ENCODE data around the gene GGTA1. TPM values are rescaled to one million over a fixed set of nuclear protein-coding genes. Genes with fewer than 3 reads are reported as not detected.

The GGTA1 gene
- total and polyA plus RNA-seq, 9 of the 15 experiments (the other 6 are each of a cell fraction or from before 2014, with no cell fraction given), result 0.04 to 0.15 TPM; not detected in 7

DNA sequence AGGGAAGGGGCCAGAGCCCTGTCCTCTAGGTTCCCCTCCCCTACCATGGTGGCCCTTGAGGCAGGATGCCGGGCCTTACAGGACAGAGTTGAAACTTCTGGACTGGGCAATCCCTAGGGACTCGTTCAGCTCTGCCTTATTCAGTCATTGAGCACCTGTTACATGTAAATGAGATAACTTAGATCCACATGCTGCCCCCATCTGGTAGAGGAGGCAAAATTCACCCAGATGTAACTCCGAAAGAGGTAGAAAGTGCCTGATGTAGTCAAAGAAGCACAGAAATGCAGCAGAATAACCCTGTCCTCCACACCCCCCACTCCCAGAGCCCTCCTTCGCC lies 1.5 kb downstream of the GGTA1 start:
- Histone ChIP-seq H3K27ac (ENCODE audit: extremely low read depth, low read depth, low read length) (no peak overlapping the region), H3K36me3 (ENCODE audit: control insufficient read depth, insufficient read depth, low read length) (no peaks in the 10 kb centered on the region), H3K4me3 (no peak overlapping the region), H3K9me3 (replicated peaks; ENCODE audit: control insufficient read depth, insufficient read depth, low read depth, low read length) (peaks cover 5% of the 10 kb centered on the region), H3K9me1 (ENCODE audit: control insufficient read depth, insufficient read depth, low read length) (no peaks in the 10 kb centered on the region), H3K4me1 (replicated peaks in 1 of 2; ENCODE audit: control insufficient read depth in 2 of 2, insufficient read depth in 2 of 2, low read length in 2 of 2) (peaks cover 0 to 15% of the 10 kb centered on the region in 2 experiments; a peak in 2 of 5 replicates), H3K4me2 (ENCODE audit: insufficient read depth, low read length) (no peak overlapping the region), H3K27me3 (ENCODE audit: control insufficient read depth in 2 of 2, insufficient read depth in 2 of 2, low read length in 2 of 2) (peaks cover 19 to 44% of the 10 kb centered on the region in 2 experiments; a peak in 4 of 5 replicates), H3K79me2 (ENCODE audit: control insufficient read depth, insufficient read depth, low read length) (no peaks in the 10 kb centered on the region), H3K9ac (ENCODE audit: insufficient read depth in 1 of 2, low read depth in 2 of 2, low read length in 2 of 2) (no peak overlapping the region), H2AFZ (ENCODE audit: low read depth, low read length) (no peak overlapping the region), H4K20me1 (replicated peaks; ENCODE audit: control insufficient read depth, insufficient read depth, low read length) (no peaks in the 10 kb centered on the region)
- BruUV-seq (replicated peaks), result no TSS peak
- intact Hi-C loops (cut with micrococcal nuclease), result no loop called here
- ChIA-PET POLR2A (interaction anchor here (0.7 to 0.9 kb wide), 2 partner anchors 37 to 76 kb away, joined by 3 to 4 read pairs; no protein-coding TSS in a partner anchor), CTCF (ENCODE audit: low intra/inter-chr PET ratio) (interaction anchor here (0.6 to 1.0 kb wide), 4 partner anchors 35 to 178 kb away, joined by 3 to 4 read pairs (median 4); no protein-coding TSS in a partner anchor)
- in situ Hi-C loops (cut with MboI), result no loop called here
- ATAC-seq (peak; percentile 93), FAIRE-seq (peak; percentile 90), DNase-seq (ENCODE audit: extremely low read depth in 1 of 4, low spot score in 3 of 4) (peak; percentile 62 to 74 (median 70))
- WGBS (ENCODE audit: insufficient coverage, low coverage, missing lambda C conversion rate), result 2% methylated on average over 4 of the region's 4 CpGs
- peak; percentile 31 to 60; a peak in 3 of 4 replicates for TF ChIP-seq RAD21 (CRISPR knock-in tag; conservative IDR thresholded peaks at IDR 0.05 in 1 of 2, IDR thresholded peaks at IDR 0.05 in 1 of 2)
- TF ChIP-seq ZNF316 (IDR thresholded peaks at IDR 0.05), result no peak
- TF ChIP-seq, protein P1, sequence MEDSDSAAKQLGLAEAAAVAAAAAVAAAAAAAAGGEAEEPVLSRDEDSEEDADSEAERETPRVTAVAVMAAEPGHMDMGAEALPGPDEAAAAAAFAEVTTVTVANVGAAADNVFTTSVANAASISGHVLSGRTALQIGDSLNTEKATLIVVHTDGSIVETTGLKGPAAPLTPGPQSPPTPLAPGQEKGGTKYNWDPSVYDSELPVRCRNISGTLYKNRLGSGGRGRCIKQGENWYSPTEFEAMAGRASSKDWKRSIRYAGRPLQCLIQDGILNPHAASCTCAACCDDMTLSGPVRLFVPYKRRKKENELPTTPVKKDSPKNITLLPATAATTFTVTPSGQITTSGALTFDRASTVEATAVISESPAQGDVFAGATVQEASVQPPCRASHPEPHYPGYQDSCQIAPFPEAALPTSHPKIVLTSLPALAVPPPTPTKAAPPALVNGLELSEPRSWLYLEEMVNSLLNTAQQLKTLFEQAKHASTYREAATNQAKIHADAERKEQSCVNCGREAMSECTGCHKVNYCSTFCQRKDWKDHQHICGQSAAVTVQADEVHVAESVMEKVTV (CRISPR knock-in tag; IDR thresholded peaks at IDR 0.05), result 0 out of 2 replicates have a peak, but pooled peaks have one; percentile 27
- TF ChIP-seq, protein P2, sequence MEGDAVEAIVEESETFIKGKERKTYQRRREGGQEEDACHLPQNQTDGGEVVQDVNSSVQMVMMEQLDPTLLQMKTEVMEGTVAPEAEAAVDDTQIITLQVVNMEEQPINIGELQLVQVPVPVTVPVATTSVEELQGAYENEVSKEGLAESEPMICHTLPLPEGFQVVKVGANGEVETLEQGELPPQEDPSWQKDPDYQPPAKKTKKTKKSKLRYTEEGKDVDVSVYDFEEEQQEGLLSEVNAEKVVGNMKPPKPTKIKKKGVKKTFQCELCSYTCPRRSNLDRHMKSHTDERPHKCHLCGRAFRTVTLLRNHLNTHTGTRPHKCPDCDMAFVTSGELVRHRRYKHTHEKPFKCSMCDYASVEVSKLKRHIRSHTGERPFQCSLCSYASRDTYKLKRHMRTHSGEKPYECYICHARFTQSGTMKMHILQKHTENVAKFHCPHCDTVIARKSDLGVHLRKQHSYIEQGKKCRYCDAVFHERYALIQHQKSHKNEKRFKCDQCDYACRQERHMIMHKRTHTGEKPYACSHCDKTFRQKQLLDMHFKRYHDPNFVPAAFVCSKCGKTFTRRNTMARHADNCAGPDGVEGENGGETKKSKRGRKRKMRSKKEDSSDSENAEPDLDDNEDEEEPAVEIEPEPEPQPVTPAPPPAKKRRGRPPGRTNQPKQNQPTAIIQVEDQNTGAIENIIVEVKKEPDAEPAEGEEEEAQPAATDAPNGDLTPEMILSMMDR (IDR thresholded peaks at IDR 0.05 in 2 of 3, conservative IDR thresholded peaks at IDR 0.05 in 1 of 3; ENCODE audit: insufficient read depth in 2 of 3, low read depth in 1 of 3, low read length in 3 of 3), result peak; percentile 67 to 79 (median 76)
- TF ChIP-seq SMC3 (conservative IDR thresholded peaks at IDR 0.05; ENCODE audit: insufficient read depth, low read depth, low read length), result 0 out of 2 replicates have a peak, but pooled peaks have one; percentile 20
- TF ChIP-seq, protein P3, sequence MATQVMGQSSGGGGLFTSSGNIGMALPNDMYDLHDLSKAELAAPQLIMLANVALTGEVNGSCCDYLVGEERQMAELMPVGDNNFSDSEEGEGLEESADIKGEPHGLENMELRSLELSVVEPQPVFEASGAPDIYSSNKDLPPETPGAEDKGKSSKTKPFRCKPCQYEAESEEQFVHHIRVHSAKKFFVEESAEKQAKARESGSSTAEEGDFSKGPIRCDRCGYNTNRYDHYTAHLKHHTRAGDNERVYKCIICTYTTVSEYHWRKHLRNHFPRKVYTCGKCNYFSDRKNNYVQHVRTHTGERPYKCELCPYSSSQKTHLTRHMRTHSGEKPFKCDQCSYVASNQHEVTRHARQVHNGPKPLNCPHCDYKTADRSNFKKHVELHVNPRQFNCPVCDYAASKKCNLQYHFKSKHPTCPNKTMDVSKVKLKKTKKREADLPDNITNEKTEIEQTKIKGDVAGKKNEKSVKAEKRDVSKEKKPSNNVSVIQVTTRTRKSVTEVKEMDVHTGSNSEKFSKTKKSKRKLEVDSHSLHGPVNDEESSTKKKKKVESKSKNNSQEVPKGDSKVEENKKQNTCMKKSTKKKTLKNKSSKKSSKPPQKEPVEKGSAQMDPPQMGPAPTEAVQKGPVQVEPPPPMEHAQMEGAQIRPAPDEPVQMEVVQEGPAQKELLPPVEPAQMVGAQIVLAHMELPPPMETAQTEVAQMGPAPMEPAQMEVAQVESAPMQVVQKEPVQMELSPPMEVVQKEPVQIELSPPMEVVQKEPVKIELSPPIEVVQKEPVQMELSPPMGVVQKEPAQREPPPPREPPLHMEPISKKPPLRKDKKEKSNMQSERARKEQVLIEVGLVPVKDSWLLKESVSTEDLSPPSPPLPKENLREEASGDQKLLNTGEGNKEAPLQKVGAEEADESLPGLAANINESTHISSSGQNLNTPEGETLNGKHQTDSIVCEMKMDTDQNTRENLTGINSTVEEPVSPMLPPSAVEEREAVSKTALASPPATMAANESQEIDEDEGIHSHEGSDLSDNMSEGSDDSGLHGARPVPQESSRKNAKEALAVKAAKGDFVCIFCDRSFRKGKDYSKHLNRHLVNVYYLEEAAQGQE (IDR thresholded peaks at IDR 0.05; ENCODE audit: borderline replicate concordance), result peak; percentile 43; the same call in 1 of the 2 replicates
- TF ChIP-seq, protein P3 (CRISPR knock-in tag; IDR thresholded peaks at IDR 0.05; ENCODE audit: low read depth), result no peak
- TF ChIP-seq, protein P4, sequence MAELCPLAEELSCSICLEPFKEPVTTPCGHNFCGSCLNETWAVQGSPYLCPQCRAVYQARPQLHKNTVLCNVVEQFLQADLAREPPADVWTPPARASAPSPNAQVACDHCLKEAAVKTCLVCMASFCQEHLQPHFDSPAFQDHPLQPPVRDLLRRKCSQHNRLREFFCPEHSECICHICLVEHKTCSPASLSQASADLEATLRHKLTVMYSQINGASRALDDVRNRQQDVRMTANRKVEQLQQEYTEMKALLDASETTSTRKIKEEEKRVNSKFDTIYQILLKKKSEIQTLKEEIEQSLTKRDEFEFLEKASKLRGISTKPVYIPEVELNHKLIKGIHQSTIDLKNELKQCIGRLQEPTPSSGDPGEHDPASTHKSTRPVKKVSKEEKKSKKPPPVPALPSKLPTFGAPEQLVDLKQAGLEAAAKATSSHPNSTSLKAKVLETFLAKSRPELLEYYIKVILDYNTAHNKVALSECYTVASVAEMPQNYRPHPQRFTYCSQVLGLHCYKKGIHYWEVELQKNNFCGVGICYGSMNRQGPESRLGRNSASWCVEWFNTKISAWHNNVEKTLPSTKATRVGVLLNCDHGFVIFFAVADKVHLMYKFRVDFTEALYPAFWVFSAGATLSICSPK (IDR thresholded peaks at IDR 0.05; ENCODE audit: borderline replicate concordance), result no peak
